GM18868 (cell line): ENCODE results near the gene ACOXL.
"Not testable (repeated sequence)": the region's sequence is repeated elsewhere in the genome, so short reads cannot be mapped to it uniquely, and the experiment has no call there.

Experiments
- ATAC-seq: cut with Tn5 transposase; IDR thresholded peaks from one replicate; pipeline ENCODE4 v1.9.1; 2021; ENCODE audit warnings: mild to moderate bottlenecking, moderate library complexity; ENCODE audit not compliant: unreplicated experiment

ACOXL gene

DNA sequence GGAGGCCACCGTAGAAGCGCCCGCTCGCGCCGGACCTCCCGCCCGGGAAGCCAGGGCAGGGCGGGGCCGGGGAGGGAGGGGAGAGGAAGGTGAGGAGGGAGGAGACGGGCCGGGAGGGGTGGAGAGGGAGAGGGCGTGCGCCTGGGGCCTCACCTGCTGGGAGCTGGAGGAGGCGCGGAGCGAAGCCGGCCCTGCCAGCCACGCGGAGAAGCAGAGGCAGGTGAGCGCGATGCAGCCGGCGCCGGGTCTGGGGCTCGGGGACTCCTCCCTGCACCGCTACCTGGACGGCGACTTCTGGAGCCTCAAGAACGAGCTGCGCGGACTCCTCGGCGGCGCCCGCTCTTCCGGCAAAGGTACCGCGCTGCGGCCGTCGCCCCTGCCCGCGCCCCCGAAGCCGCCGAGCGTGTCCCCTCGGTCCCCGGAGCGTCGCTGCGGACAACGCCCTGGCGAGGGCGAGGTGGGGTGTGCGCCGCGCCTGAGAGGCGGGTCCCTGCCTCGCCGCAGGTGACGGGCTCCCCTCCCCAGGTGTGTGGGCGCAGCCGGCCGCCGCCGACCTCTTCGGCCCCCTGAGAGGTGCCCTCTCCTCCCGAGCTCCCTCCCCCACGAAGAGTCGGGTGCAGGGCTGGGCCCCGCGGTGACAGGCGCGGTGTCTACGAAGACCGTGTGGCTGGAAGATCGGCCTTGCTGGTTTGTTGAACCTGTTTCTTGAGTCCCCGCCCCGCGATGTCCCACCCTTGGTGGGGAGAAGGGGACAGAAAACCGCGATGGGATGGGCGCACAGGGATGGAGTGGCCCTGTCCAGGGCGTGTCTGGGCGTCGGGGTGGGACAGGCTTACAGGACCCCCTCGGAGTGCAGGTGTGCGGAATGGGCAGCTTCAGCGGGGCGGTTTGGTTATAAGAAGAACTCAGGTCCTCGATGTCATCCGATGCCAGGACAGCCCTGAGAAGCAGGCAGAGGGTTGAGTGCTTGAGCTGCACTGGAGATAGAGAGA lies at the start of gene ACOXL:
ACOXL (plus strand) TSS at position 152 of the 992 bp plus-strand sequence. CDS start 35,817 bp downstream, outside the sequence.
- ATAC-seq, result no peak

DNA sequence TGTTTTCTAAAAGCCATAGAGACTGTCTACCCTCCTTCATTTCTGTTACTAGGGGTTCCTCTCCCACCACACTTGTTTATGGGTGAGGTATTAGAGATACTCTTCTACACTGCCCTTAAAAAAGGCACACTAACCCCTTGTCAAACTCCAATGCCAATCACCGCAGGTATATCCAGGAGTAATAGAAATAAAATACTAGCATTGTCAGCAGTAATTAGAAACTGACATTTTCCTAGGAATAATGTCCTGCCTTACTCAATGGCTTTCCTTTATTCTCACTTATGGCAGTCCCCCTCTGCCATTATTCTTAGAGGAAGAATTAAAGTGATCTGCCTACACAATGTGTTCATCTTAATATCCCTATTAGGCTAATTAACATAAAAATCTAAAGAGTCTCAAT lies 49.5 kb upstream of the ACOXL start:
- no peak for ATAC-seq

DNA sequence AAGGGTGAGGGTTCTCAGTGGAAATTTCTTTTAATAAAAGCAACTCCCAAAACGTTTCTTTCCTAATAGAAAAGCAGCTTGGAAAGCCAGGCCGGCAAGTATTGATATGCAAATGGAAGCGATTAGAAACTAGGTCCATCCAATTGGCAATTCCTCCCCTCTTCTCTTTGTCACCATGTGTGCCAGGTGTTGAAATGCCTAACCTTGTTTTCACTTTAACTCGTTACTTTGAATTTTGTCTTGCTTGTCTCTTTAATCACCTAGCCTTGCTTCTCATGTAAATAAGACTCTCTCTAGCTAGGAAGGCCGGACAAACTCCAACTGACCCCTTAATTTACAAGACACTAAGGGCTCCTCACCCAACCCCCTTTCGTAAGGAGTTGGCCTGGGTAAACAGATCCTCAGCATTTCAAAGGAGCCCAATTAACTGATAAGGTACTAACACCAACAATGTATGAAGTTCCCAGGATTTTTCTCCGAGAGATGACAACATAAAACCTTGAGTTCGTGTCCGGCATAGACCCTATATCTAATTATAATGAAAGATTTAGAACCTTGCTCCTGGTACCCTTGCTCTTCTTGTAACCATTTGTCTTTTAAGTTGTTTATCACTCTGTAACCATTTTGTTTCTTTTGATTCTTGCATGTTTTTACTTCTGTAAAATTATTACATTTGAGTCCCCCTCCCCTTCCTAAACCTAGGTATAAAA lies 44.4 kb upstream of the ACOXL start:
- ATAC-seq, result not testable (repeated sequence)

DNA sequence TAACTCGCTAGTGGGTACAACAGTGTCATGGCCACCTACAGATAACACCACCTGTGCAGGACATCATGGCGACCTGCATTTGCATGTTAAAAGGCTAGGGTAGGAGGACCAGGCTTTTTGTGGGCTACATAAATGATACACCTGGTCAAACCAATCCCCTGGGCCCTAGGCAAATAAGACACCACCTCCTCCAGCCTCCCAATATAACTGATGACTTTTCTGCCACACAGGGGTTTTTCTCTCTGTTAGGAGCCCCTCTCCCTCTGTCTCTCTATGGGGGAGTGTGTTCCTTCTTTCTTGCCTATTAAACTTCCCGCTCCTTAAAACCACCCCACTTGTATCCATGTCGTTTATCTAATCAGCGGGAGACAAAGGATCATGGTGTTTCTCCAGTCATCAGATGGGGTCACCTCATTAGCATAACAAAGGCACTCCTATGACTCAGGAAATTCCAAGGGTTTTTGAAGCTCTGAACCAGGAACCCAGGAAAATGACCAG lies 43.7 kb upstream of the ACOXL start:
- ATAC-seq, result no peak

DNA sequence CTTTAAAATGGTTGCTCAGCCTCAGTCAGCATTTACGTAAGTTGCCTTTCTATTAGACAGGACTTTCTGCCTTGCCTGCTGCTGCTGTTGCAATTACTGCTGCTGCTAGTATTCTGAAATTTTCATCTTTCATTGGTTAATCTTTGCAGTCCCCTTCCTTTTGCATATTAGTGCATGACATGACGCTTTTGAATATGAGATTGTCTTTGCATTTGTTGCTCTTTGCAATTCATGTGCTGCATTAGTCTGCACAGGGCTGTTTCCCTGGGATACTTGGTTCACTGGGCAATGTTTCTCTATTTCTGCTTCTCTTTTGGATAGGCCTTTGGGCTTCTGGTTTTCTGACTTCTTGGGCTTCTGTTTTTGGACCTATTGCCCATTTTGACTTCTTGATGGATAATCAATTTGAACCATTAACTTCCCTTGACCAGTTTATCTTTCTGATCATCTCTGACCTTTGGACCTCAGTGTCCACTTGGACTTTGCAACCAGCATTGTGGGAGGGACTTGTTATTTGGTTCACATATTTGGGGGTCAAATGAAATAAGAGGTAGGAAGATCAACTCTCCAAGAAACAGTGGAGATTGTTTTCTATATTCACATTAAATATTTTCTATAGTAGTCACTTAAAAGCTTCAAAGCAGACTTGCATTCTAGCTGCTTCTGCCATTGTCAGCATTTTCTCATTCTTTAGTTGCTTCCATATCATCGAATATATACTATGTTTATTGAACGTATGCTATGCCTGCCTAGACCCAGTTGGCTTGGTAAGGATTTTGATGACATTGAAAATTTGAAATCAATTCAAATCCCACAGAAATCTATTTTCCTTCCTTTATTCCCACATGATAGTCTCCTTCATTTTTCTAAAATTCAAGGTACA lies 42.0 kb upstream of the ACOXL start:
- ATAC-seq, result no peak

DNA sequence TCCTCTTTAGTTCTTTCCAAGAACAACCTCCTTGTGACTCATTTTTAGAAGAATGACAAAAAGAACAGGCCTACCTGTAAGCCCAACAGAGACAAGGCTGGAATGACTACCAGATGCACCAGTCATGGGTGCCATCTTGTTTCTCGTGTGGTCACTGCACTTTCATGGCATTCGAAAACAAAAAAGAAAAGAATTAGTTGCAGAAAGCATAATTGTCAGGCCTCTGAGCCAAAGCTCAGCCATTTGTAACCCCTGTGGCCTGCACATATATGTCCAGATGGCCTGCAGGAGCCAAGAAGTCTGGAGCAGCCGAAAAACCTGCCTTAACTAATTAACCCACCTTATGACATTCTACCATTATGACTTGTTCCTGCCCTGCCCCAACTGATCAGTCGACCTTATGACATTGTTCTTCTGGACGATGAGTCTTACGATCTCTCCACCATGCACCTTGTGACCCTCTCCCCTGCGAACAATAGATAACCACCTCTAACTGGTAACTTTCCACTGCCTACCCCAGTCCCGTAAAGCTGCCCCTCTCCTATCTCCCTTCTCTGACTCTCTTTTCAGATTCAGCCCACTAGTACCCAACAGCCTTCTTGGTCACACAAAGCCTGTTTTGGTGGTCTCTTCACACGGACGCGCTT lies 40.6 kb upstream of the ACOXL start:
- ATAC-seq, result no peak

DNA sequence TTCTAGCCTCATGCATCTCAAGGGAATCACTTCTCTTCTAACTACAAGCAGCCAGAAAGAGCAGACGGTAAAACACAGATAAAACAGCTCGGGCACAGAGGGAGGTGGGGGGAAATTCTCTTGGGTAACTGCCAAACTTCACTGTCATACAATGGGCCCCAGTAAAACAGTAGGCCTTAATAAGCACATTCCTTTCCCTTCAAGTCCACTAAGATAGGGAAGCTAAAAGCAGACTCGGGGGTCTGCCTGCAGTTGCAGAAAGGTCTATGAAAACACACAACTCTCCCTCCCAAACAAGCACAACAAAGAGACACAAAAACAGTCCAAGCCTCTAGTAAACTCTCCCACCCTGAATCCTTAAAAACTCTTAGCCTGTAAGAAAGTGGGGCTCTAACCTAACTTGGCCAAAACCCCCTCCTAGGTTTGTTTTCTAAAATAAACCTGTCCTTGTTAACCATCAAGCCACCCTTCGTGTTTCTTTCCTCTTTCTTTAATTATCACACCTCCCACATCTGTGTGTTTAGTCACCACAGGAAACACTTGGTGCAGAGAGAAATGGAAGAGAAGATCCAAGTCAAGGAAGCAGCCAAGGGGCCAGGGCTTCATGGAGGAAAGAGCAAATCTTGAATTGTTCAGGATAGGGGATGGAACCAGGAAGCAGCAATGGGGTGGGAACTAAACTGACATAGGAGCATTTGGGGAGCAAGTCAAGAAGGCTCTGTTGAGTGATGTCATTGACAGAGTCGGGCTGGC lies 37.1 kb upstream of the ACOXL start:
- ATAC-seq, result not testable (repeated sequence)

DNA sequence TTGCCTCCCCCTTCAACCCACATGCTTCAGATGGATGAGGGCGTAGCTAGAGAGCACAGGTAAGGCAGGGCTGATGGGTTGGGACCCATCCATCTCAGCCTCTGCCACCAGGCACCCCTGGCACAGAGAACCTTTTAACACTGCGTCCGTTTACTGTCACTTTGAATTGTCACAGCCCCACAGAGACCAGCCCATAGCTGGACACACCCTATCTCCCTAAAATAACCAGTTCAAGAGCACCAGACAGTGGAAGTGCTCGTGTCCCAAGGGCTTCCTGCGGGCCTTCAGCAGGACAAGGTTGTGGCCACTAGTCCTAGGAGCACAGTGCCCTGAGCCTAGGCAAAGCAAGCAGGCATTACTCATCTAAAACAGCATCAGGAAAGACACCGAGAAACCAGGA lies 34.1 kb upstream of the ACOXL start:
- ATAC-seq, result not testable (repeated sequence)

DNA sequence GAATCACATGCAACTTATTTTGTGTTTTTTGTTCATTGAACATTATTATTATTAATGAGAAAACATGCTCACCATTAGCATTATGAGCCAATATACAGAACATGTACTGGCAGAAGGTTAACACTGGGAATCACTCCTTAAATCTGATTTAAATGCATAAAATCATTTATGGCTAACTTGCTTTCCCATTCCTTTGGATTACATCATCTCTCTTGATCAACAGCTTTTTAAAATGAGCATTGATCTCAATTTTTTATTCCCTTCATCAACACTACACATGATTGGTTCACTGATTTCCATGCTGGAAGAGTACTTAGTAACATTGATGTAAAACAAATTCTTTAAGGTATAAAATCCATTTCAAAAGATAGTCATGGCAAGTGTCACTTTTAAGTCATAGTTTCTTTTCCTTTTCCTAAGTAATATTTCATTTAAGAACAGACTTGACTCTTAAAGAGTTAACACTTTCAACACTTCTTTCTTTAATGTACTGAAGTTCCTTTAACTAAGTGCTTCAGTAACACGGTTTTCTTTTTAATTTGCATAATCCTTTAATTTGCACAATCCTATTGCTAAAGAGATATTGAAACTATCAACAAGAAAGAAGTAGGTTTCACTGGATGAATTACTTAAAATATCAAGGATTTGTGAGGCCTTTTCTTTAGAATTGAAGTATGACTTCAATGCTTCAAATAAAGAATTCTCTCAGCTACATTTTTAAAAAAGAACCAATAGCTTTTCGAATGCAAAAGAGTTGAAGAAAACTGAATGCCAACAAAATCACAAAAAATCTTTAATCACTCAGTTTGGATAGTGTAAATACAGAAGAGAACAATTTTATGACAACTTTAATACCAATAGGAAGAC lies 29.6 kb upstream of the ACOXL start:
- no peak for ATAC-seq

DNA sequence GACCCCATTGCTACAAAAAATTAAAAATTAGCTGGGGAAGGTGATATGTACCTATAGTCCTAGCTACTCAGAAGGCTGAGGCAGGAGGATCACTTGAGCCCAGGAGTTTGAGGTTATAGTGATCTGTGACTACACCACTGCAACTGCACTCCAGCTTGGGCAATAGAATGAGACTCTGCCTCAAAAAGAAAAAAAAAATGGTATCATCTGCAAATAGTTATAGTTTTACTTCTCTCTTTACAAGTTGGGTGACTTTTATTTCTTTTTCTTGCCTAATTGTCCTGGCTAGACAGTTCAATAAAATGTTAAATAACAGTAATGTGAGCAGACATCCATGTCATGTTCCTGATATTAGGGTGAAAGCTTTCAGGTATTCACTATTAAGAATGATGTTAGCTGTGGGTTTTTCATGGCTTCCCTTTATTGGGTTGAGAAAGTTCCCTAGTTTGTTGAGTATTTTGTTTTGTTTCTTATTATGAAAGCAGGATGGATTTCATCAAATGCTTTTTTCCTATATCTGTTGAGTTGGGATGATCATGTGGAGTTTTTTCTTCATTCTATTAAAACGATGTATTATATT lies 24.9 kb upstream of the ACOXL start:
- no peak for ATAC-seq

DNA sequence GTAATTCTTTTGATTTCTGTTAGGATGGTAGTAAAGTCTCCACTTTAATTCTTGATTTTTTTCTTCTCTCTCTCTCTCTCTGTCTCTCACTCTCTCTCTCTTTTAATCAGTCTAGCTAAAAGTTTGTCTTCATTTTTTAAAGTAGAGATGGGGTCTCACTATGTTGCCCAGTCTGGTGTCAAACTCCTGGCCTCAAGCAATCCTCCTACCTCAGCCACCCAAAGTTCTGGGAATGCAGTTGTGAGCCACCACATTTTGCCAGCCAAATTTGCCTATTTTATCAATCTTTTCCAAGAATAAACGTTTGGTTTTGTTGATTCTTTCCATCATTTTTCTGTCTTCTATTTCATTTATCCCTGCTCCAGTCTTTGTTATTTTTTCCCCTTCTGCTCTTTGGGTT lies 23.9 kb upstream of the ACOXL start:
- no peak for ATAC-seq

DNA sequence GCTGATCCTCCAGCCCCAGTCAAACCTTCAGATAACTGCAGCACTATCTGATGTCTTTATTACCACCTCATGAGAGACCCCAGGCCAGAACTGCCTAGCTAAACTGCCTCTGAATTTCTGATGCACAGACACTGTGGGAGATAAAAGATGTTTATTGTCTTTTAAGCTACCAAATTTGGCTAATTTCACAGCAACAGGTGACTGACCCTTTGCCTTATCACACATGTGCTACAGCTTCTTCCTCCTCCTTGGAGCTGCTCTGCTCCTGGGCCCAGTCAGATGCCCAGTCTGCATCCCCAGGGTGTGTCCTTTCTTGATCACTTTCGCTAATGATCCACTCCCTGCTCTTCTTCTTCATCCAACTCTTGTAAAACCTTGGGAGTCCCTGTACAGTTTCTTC lies 19.6 kb upstream of the ACOXL start:
- no peak for ATAC-seq

DNA sequence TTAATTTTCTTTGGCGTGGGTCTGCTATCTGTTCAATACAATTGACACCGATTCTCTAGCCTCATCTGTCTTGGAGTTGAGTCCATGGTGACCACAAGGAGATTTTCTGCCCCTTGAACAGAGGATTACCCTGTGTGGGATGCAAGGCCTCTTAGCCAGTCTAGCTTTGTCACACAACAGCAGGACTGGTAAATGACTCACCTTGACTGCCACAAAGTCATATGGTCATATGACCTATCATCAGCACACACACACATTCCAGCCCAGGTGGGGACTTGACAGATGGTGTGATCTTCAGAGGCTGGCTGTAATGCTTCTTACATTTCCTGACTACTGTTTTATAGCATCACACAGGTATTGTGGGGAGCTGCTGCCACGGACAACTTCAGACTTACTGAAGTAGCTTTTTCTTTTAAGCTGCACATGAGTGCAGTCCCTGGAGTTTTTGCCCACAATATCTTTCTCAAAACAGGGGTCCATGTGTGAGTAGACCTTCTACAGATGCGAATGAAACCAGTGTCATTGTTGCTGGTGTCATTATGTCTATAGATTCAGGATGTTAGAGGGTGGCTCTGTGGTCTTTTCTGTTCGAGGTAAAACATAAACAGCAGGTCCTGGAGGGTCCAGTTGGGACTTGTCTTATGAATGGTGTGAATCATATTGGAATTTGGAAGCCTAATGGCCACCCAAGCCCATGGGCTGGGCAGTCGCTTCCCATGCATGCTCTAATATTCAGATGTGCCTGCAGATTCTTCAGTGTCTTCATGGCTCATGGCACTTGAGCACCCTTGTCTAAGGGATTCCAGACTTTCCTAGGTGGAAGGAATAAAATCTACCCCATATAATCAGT lies 18.6 kb upstream of the ACOXL start:
- peak; percentile 65 for ATAC-seq

DNA sequence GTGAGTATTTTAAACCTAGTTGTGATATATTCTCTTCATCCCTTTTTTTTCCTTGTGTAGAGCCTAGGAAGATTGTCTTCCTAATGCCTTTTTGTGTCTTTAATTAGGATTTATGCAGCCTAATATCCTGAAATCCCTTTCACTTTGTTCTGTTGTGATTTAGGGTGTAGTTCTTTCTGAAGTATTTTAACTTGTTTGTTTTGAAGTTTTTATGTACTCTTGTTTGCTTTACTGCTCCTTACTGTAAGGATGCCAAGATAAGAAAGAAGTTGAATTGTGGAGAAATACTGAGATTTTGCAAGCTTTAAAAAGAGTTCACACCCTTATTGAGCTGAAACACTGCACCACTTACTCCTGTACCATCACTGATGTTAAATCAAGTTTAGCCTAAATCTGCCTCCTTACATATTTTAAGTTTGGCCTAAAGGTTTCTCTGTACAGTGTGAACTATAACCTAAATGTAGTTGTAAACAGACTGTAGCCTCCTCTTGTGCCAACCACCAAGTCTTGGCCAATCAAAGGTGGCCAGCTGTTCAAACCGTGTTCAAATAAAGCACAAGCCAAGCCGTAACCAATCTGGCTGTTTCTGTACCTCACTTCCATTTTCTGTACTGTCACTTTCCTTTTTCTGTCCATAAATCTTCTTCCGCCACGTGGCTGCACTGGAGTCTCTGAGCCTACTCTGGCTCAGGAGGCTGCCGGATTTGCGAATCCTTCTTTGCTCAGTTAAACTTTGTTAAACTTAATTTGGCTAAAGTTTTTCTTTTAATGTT lies 17.7 kb upstream of the ACOXL start:
- ATAC-seq, result no peak

DNA sequence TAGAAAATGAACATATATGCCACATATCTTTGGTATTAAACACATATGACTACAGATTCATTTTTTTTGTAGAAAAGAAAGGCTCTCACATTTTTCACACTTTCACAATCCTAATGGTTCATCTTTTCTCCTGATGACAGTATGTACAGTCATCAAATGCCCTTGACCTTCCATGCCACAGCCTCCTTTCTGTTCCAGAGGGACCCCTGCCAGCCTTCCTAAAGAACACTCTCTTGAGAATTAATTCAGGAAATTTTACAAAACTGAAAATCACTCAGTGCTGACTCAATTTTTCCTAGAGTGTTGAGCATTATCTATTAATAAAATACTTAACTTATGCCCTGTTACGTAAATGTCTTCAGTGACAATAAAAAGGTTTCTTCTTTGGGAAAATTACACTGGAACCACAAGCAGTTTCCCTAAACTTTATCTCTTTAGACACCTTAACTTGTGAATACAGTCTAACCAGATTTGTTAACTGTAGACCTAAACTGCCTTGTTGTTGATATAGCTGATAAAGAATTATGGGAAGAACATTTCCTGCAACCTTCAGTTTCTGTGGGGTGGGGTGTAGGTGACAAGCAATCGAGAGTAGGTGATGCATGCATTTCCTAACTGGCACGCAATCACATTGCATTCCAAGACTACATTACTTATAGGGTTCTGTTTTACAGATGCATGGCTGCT lies 15.3 kb upstream of the ACOXL start:
- ATAC-seq, result no peak

DNA sequence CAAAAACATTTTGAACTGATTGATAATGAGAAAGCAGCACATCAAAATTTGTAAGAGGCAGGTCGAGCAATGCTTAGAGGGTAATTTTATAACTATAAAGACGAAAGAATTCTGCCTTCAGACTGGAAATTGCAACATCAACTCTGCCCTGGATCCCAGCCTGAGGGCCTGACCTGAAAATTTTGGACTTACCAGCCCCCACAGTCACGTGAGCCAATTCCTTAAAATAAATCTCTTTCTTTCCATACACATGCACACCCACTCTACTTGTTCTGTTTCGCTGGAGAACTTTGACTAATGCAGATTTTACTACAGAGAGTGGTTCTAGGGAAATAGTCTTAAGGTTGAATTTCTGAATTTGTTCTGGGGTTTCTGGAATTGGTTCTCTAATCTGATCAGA lies 14.6 kb upstream of the ACOXL start:
- ATAC-seq, result no peak
